A673 (cell line): ENCODE data around the gene CNOT4. TPM values are rescaled to one million over a fixed set of nuclear protein-coding genes. Genes with fewer than 3 reads are reported as not detected.

Experiments used
- BruUV-seq: library from RNA; stranded (reverse); fragments of 400-500 nt; replicated peaks from 2 replicates; lab custom pipeline; 2021; lab: Mats Ljungman, UMichigan
- CTCF ChIA-PET: fragments of 300-600 bp; sonication (Branson Sonifier 250); formaldehyde crosslinking; loops from one replicate; lab custom pipeline; 2022; ENCODE audit warnings: antibody characterized with exemption; lab: Charles Lee
- POLR2A ChIA-PET: fragments of 300-600 bp; sonication (Branson Sonifier 250); formaldehyde crosslinking; loops from one replicate; lab custom pipeline; 2022; ENCODE audit warnings: antibody characterized with exemption; ENCODE audit not compliant: low non-redundant PET; lab: Charles Lee
- DNase-seq: peaks from one replicate; pipeline ENCODE4 v3.0.0-alpha.2; 2015; ENCODE audit warnings: low spot score
- H3K27ac ChIP-seq: fragments of 200-600 bp; sonication (generic); 2 replicates; pipeline ENCODE4 v1.5.1; 2016; ENCODE audit warnings: mixed run types, low read depth, mild to moderate bottlenecking, mixed read lengths, antibody characterized with exemption, low read length; ENCODE audit not compliant: poor library complexity, severe bottlenecking
- H3K27me3 ChIP-seq: fragments of 200-600 bp; sonication (generic); replicated peaks from 2 replicates; pipeline ENCODE4 v1.6.1; 2017; ENCODE audit warnings: mixed run types, low read depth, mild to moderate bottlenecking, mixed read lengths, antibody characterized with exemption, low read length; ENCODE audit not compliant: insufficient read depth, poor library complexity
- H3K36me3 ChIP-seq: fragments of 200-600 bp; sonication (generic); 2 replicates; pipeline ENCODE4 v1.6.1; 2016; ENCODE audit warnings: mixed run types, mild to moderate bottlenecking, mixed read lengths, antibody characterized with exemption, low read length; ENCODE audit not compliant: insufficient read depth, poor library complexity, severe bottlenecking
- H3K4me1 ChIP-seq: fragments of 200-600 bp; sonication (generic); 2 replicates; pipeline ENCODE4 v1.6.1; 2017; ENCODE audit warnings: mixed run types, mild to moderate bottlenecking, mixed read lengths, antibody characterized with exemption, low read length; ENCODE audit not compliant: insufficient read depth, poor library complexity, severe bottlenecking
- H3K4me3 ChIP-seq: fragments of 200-600 bp; sonication (generic); 2 replicates; pipeline ENCODE4 v1.5.1; 2016; ENCODE audit warnings: low read depth, mixed run types, mild to moderate bottlenecking, mixed read lengths, low read length; ENCODE audit not compliant: poor library complexity, severe bottlenecking
- H3K9me3 ChIP-seq: fragments of 200-600 bp; sonication (generic); 2 replicates; pipeline ENCODE4 v1.6.1; 2016; ENCODE audit warnings: mixed run types, low read depth, mild to moderate bottlenecking, mixed read lengths, antibody characterized with exemption, low read length; ENCODE audit not compliant: poor library complexity, severe bottlenecking
- CTCF ChIP-seq: fragments of 300-800, 200-600 bp; sonication (generic); conservative IDR thresholded peaks from 2 replicates; pipeline ENCODE4 v1.5.1; 2017; ENCODE audit warnings: low read depth, mild to moderate bottlenecking, antibody characterized with exemption, low read length, moderate library complexity, mixed read lengths
- EZH2 ChIP-seq: fragments of 200-600 bp; sonication (generic); IDR thresholded peaks from 2 replicates; pipeline ENCODE4 v1.6.1; 2017; ENCODE audit warnings: borderline replicate concordance, low read depth, mild to moderate bottlenecking, mixed read lengths, antibody characterized with exemption, low read length; ENCODE audit not compliant: poor library complexity, severe bottlenecking
- intact Hi-C: fragments of 100-400 bp; cut with micrococcal nuclease; formaldehyde crosslinking; loops from one replicate; pipeline ENCODE4 v1.10.0; 2022; ENCODE audit not compliant: unreplicated experiment
- total RNA-seq: library from RNA; stranded (reverse); gene quantifications from 2 replicates; pipeline ENCODE4 v1.2.3, GENCODE V29; 2021

The CNOT4 gene
- total RNA-seq, 1 experiment from 2014 or later = 24.1 TPM

GRCh38 chr7:135327458-135327857, 182.4 kb downstream of the CNOT4 start:
- no peak overlapping the region for H3K27ac ChIP-seq
- H3K4me1 ChIP-seq = no peaks in the 10 kb centered on the region
- H3K9me3 ChIP-seq = no peaks in the 10 kb centered on the region
- no peaks in the 10 kb centered on the region for H3K27me3 ChIP-seq
- no peaks in the 10 kb centered on the region for H3K36me3 ChIP-seq
- no TSS peak for BruUV-seq
- DNase-seq = no peak
- POLR2A ChIA-PET = no interaction called here
- H3K4me3 ChIP-seq = no peak overlapping the region
- intact Hi-C loops = no loop called here
- CTCF ChIA-PET = no interaction called here
- TF ChIP-seq CTCF (no peak), EZH2 (no peak)

GRCh38 chr7:135326636-135327280, 183.1 kb downstream of the CNOT4 start:
- ChIA-PET CTCF (no interaction called here), POLR2A (no interaction called here)
- BruUV-seq = no TSS peak
- no peak overlapping the region for H3K27ac ChIP-seq
- H3K27me3 ChIP-seq = no peaks in the 10 kb centered on the region
- DNase-seq = no peak
- peaks cover under 1% of the 10 kb centered on the region for H3K4me1 ChIP-seq
- no peak overlapping the region for H3K4me3 ChIP-seq
- no peak for TF ChIP-seq EZH2
- no peak for TF ChIP-seq CTCF
- no peaks in the 10 kb centered on the region for H3K36me3 ChIP-seq
- intact Hi-C loops = no loop called here
- H3K9me3 ChIP-seq = no peaks in the 10 kb centered on the region

DNA sequence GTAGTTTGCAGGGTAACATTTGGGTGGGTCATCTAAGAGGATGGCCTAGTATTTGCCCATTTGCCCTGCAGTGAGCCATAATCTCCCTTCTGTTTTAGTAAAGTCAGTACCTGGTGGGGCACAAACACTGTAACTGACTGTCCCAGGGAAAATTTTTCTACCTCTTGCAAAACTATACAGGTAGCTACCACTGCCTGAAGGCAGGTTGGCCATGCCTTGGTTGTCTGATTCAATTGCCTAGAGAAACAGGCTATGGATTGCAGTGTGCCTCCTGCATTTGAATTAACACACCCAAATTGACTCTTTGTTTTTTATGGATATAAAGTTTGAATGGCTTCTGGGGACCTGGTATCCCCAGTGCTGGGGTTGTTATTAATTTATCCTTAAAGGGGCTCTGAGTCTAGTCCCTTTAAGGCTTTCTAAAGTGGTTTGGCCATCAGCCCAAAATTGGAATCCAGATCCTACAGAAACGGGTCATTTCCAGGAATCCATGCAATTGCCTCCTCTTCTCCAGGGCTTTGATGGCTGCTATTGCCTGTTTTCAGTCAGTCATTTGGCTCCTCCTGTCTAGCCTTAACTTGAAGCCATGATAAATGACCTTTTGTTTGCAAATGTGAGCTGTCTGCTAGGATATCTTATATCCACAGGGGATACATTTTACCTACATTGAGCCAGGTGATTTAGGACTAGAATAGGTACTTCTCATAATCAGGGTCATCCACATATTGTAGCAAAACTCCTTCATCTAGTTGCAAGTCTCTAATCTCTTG, 187.1 kb downstream of the CNOT4 start:
- TF ChIP-seq CTCF = no peak
- TF ChIP-seq EZH2 = no peak
- POLR2A ChIA-PET = no interaction called here
- H3K4me3 ChIP-seq = no peak overlapping the region
- no TSS peak for BruUV-seq
- H3K9me3 ChIP-seq = no peaks in the 10 kb centered on the region
- H3K36me3 ChIP-seq = no peaks in the 10 kb centered on the region
- no peak overlapping the region for H3K27ac ChIP-seq
- intact Hi-C loops = no loop called here
- no peaks in the 10 kb centered on the region for H3K27me3 ChIP-seq
- CTCF ChIA-PET = no interaction called here
- no peak for DNase-seq
- peaks cover 5% of the 10 kb centered on the region for H3K4me1 ChIP-seq
